Aorta (tissue), 5 donors: ENCODE measurements around the gene MCU. TPM values are rescaled to one million over a fixed set of nuclear protein-coding genes. Genes with fewer than 3 reads are reported as not detected.
"Not testable (repeated sequence)": the region's sequence is repeated elsewhere in the genome, so short reads cannot be mapped to it uniquely, and the experiment has no call there.

Experiments
- ATAC-seq: fragments of 200-7000 bp; cut with Tn5 transposase; one replicate; pipeline ENCODE4 v1.9.1; 2022; ENCODE audit warnings: moderate library complexity; ENCODE audit not compliant: low FRiP score
- DNase-seq, 2 donors: peaks; one replicate each; pipeline ENCODE4 v3.0.0-alpha.2; 2020
- H3K27ac ChIP-seq, 2 donors: one replicate each; pipeline ENCODE4 v1.5.1; 2013; ENCODE audit warnings: low read length in 2 of 2, mild to moderate bottlenecking in 2 of 2, moderate library complexity in 2 of 2, control low read depth in 1 of 2, inconsistent platforms in 1 of 2, low read depth in 1 of 2
- H3K27me3 ChIP-seq, 2 donors: one replicate each; pipeline ENCODE4 v1.6.1; 2013; ENCODE audit warnings: control low read depth in 1 of 2, low read length in 1 of 2, mild to moderate bottlenecking in 1 of 2, moderate library complexity in 1 of 2; ENCODE audit not compliant: insufficient read depth in 2 of 2, control insufficient read depth in 1 of 2
- H3K36me3 ChIP-seq, 2 donors: one replicate each; pipeline ENCODE4 v1.6.1; 2013; ENCODE audit warnings: control low read depth in 1 of 2, low read length in 1 of 2, mild to moderate bottlenecking in 1 of 2; ENCODE audit not compliant: insufficient read depth in 2 of 2, control insufficient read depth in 1 of 2
- H3K4me1 ChIP-seq, 2 donors: one replicate each; pipeline ENCODE4 v1.6.1; 2013; ENCODE audit warnings: low read length in 2 of 2, control low read depth in 1 of 2, mild to moderate bottlenecking in 1 of 2, moderate library complexity in 1 of 2; ENCODE audit not compliant: insufficient read depth in 2 of 2, control insufficient read depth in 1 of 2
- H3K4me3 ChIP-seq, 2 donors: one replicate each; pipeline ENCODE4 v1.5.1; 2013; ENCODE audit warnings: low read length in 2 of 2, control low read depth in 1 of 2, mild to moderate bottlenecking in 1 of 2
- H3K9me3 ChIP-seq: one replicate; pipeline ENCODE4 v1.6.1; 2013; ENCODE audit warnings: mild to moderate bottlenecking, low read length; ENCODE audit not compliant: control insufficient read depth
- WGBS, 2 donors: extraction: QIAGEN DNeasy Blood & Tissue Kit; methylation state at CpG; one replicate each; pipeline ENCODE4 v1.1.7; 2013; 5-methylcytosine and 5-hydroxymethylcytosine counted together
- intact Hi-C, 2 donors: fragments of 100-400 bp; cut with DNase I; formaldehyde crosslinking; loops; one replicate each; pipeline versions ENCODE4 v1.14.2 to v1.15.0; 2022
- polyA plus RNA-seq, 2 donors: library from polyadenylated mRNA; stranded (reverse); fragments of 200-250 nt; gene quantifications; one replicate each; pipeline ENCODE4 v1.2.3, GENCODE V29; 2013
- total RNA-seq, 2 donors: library from RNA; stranded (reverse); fragmentation: NEBNext Ultra II Directional; extraction: Animal tissue kit (Norgen Biotek cat#: 25700); gene quantifications; one replicate each; pipeline ENCODE4 v1.2.1, GENCODE V29; 2021
- donor health status: healthy with polysubstance abuse.
- donor health status: Bipolar disorder and iron deficiency.
- donor health status: DM: no; HTN: no; CAD: no.
- donor health status: DM: no; HTN: no; CAD: no.
- donor health status: DM: yes; HTN: yes; CAD: no.

The MCU gene
- total and polyA plus RNA-seq, 4 donors, result 18.3 to 45.6 (median 26.6) TPM

DNA sequence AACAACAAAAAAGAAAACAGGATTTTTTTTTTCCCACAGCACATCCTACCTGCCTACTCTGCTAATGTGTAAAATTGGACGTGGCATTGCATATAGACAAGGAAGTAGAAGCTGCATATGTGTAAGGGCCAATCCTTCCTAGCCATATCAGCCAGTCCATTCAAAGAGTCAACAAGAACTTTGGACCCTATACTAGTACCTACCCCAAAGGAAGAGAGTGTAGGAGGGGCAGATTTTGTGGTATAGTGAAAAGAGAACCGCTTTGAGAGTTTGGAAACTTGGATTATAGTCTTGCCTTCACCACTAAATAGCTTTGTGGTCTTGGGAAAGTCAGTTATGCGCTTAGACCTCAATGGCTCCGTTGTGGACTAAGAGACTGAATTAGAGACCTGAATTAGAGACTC, 12.1 kb upstream of the MCU start:
- ATAC-seq, result no peak
- H3K4me3 ChIP-seq, result no peak overlapping the region
- no peaks in the 10 kb centered on the region for H3K4me1 ChIP-seq
- no peak for DNase-seq
- no peaks in the 10 kb centered on the region for H3K9me3 ChIP-seq
- no peak overlapping the region for H3K27ac ChIP-seq
- no peaks in the 10 kb centered on the region for H3K27me3 ChIP-seq
- 91 to 95% methylated on average over 4 of the region's 4 CpGs for WGBS, 2 donors
- intact Hi-C loops, result no loop called here
- H3K36me3 ChIP-seq, result no peaks in the 10 kb centered on the region

DNA sequence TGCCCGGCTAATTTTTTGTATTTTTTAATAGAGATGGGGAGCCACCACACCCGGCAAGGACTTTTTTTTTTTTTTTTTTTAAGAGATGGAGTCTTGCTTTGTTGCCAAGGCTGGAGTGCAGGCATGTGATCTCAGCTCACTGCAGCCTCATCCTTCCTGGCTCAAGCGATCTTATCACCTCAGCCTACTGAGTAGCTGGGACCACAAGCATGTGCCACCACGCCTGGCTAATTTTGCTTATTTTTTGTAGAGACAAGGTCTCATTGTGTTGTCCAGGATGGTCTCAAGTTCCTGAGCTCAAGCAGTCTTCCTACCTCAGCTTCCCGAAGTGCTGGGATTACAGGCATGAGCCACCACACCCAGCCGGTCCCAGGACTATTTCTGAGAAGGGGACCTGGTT, 9.3 kb upstream of the MCU start:
- Histone ChIP-seq H3K9me3 (no peaks in the 10 kb centered on the region), H3K27me3 (no peaks in the 10 kb centered on the region), H3K36me3 (no peaks in the 10 kb centered on the region), H3K4me1 (peaks cover 0 to 1% of the 10 kb centered on the region in 2 donors), H3K4me3 (no peak overlapping the region), H3K27ac (no peak overlapping the region)
- DNase-seq (no peak), ATAC-seq (no peak)
- WGBS, 2 donors, result 80 to 82% methylated on average over 6 of the region's 6 CpGs
- intact Hi-C loops, result no loop called here

DNA sequence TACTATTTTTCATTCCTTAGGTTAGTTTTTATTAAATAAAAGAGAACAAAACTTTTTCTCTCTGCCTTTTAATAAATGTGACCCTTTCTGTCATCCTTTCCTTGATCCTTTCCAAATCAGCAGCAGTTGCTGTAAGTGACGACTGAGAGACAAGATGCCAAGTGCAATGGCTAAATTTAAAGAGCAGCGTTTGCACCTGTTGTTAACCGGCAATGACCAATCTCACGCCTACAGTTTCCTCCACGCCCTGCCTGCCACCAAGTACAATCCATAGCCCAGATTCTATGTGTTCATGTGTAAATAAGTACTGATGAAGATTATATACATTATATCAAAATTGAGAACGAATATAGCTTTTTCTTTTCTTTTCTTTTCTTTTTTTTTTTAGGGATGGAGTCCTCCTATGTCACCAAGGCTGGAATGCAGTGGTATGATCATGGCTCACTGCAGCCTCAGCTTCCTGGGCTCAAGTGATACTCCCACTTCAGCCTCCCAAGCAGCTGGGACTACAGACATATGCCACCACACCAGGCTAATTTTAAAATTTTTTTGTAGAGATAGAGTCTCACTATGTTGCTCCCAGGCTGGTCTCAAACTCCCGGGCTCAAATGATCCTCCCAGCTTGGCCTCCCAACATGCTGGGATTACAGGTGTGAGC, 6.5 kb upstream of the MCU start:
- WGBS, 2 donors, result 75 to 83% methylated on average over 7 of the region's 7 CpGs
- no peak overlapping the region for H3K4me3 ChIP-seq
- H3K27ac ChIP-seq, result no peak overlapping the region
- no peak for DNase-seq
- no peaks in the 10 kb centered on the region for H3K27me3 ChIP-seq
- no peaks in the 10 kb centered on the region for H3K9me3 ChIP-seq
- peaks cover 0 to 3% of the 10 kb centered on the region in 2 donors for H3K4me1 ChIP-seq
- ATAC-seq, result no peak
- intact Hi-C loops, result loop anchor here in 1 of 2 donors (5.0 kb wide), 1 partner anchor 58 kb away; the partner anchor contains the start of gene MICU1
- no peaks in the 10 kb centered on the region for H3K36me3 ChIP-seq

DNA sequence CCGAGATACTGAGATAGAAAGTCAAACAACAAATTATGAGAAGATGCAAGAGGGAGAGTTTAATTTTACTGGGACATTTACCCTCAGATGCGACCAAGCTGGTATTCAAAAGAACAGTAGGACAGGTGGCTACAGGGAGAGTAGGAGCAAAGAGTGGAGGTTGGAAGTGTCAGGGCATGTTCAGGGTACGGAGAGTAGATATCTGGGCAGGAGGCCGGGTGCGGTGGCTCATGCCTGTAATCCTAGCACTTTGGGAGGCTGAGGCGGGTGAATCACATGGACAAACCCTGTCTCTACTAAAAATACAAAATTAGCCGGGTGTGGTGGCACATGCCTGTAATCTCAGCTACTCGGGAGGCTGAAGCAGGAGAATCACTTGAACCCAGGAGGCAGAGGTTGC, 5.5 kb upstream of the MCU start:
- H3K9me3 ChIP-seq, H3K4me3 ChIP-seq, H3K4me1 ChIP-seq, H3K36me3 ChIP-seq, DNase-seq, ATAC-seq, H3K27me3 ChIP-seq, H3K27ac ChIP-seq: not testable (repeated sequence)
- 92 to 95% methylated on average over 8 of the region's 8 CpGs for WGBS, 2 donors
- intact Hi-C loops, result loop anchor here (2.0 to 5.0 kb wide), 2 partner anchors 59 to 60 kb away; partner anchors contain the start of gene MICU1 (in 2 of the 2)

DNA sequence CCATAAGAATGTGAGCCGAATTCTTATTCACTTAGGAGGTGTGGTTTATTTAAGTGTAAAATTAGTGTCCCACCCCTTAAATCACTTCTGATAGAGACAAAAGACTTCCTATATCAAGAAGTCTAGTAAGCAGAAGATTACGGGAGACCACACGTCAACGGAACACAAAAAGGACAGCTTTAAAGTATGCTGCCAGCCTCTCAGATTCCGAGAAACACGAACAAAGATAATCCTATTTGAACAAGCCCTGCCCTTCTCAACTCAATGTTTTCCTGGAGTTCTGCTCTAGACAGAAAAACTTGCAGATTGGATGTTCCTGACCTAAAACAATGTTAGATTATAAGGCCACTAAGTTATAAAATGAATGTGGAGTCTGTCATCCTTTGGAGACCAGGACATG, 4.9 kb upstream of the MCU start:
- DNase-seq (no peak), ATAC-seq (no peak)
- Histone ChIP-seq H3K4me3 (no peak overlapping the region), H3K27ac (no peak overlapping the region), H3K4me1 (peaks cover 0 to 3% of the 10 kb centered on the region in 2 donors), H3K36me3 (no peaks in the 10 kb centered on the region), H3K9me3 (no peaks in the 10 kb centered on the region), H3K27me3 (no peaks in the 10 kb centered on the region)
- intact Hi-C loops, result loop anchor here (2.0 to 5.0 kb wide), 2 partner anchors 60 kb away; partner anchors contain the start of gene MICU1 (in 2 of the 2)
- WGBS, 2 donors, result 55 to 61% methylated on average over 6 of the region's 6 CpGs

DNA sequence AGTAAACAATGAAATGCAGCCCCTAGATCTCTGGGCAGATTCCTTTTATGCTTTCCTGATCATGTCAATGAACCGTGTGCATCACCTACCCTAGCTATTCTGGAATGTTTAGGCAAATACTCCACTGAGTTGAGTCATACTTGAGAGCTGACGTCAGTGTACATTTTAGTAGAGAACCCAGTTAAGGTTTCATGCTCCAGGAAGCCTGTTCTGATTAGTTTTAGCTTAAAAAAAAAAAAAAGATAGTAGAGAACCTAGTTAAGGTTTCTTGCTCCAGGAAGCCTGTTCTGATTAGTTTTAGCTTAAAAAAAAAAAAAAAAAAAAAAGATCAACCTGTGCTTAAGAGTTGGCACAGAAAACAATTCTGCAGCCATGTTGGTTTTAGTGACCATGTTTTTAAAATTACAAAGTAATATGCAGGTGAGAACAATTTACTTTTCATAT, 3.7 kb upstream of the MCU start:
- ATAC-seq, result no peak
- WGBS, 2 donors, result 7 to 8% methylated on average over 2 of the region's 2 CpGs
- intact Hi-C loops, result loop anchor here in 1 of 2 donors (5.0 kb wide), 1 partner anchor 61 kb away; the partner anchor contains the start of gene MICU1

DNA sequence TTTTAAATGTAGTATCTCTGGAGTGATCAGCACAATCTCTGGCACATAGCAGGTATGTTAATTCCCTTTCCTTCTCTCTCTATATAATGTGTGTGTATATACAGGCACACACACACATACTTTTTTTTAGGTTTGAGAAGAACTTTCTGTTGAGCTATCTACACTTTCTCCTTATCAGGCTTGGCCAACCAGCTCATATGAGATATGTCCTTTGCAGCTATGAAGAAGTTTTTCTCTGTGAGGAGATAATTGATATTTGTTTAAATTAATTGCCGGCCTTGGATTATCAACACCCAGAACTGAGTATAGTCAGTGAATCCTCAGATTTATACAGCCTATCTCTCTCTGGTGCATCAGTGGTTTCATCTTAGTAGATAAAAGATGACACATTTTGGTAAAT, 2.3 kb upstream of the MCU start:
- no peaks in the 10 kb centered on the region for H3K36me3 ChIP-seq
- H3K27me3 ChIP-seq, result no peaks in the 10 kb centered on the region
- ATAC-seq (no peak), DNase-seq (no peak)
- WGBS, 2 donors, result 86 to 91% methylated on average over 1 of the region's 1 CpG
- no peak overlapping the region for H3K4me3 ChIP-seq
- intact Hi-C loops, result loop anchor here (5.0 to 10.0 kb wide), 4 partner anchors 48 to 325 kb away; partner anchors contain the start of gene MICU1 (in 1 of the 2)
- H3K4me1 ChIP-seq, result peaks cover 0 to 5% of the 10 kb centered on the region in 2 donors
- H3K9me3 ChIP-seq, result no peaks in the 10 kb centered on the region
- H3K27ac ChIP-seq, result no peak overlapping the region

More for the DNA sequence above, 3.7 kb upstream of the MCU start:
- Histone ChIP-seq H3K27me3 (no peaks in the 10 kb centered on the region), H3K4me3 (no peak overlapping the region), H3K4me1 (peaks cover 0 to 4% of the 10 kb centered on the region in 2 donors), H3K9me3 (no peaks in the 10 kb centered on the region), H3K36me3 (no peaks in the 10 kb centered on the region), H3K27ac (no peak overlapping the region)
- no peak for DNase-seq

DNA sequence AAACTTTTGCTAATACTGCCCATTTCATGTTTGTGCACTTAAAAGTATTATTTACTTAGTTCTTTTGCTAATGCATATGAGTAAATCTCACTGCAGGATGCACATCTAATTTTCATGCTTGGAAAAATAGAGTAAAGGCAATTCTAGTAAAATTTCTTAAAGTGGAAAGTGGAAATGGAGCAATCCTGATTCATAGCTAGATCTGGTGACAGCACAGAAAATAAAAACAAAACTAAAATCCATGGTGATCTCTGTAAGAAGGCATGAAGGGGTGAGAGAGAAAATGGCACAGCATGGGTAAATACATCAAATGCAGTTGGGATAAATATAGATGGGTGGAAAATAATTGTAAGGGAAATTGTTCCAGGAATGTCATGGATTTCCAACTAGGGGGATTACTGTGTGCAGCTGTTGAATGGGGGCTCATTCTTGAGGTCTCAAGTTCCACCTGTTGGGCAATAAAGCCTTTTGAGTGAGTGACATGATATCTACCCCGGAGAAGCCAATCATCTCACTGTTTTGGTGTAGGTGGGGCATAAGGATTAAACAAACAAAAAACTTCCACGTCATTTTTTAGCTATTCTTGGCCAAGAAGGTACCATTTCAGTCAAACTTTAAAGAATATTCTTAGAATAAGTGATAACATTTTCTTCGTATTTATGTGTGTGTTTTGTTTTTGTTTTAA, 1.7 kb upstream of the MCU start:
- no peak for DNase-seq
- 9 to 15% methylated on average over 3 of the region's 3 CpGs for WGBS, 2 donors
- Histone ChIP-seq H3K27ac (no peak overlapping the region), H3K27me3 (no peaks in the 10 kb centered on the region), H3K36me3 (no peaks in the 10 kb centered on the region), H3K4me1 (peaks cover 1 to 5% of the 10 kb centered on the region in 2 donors), H3K9me3 (no peaks in the 10 kb centered on the region), H3K4me3 (no peak overlapping the region)
- intact Hi-C loops, result loop anchor here (5.0 to 10.0 kb wide), 3 partner anchors 47 to 325 kb away; no protein-coding TSS in a partner anchor
- ATAC-seq, result no peak
